GM18867 (cell line): ENCODE results near the gene ROR1.
"Not testable (repeated sequence)": the region's sequence is repeated elsewhere in the genome, so short reads cannot be mapped to it uniquely, and the experiment has no call there.

ENCODE experiments used
- ATAC-seq: cut with Tn5 transposase; IDR thresholded peaks from one replicate; pipeline ENCODE4 v1.9.1; 2021; ENCODE audit warnings: mild to moderate bottlenecking, moderate library complexity; ENCODE audit not compliant: unreplicated experiment

The ROR1 gene

GRCh38 chr1:63758791-63759190 is 15.0 kb upstream of the ROR1 start:
- no peak for ATAC-seq

GRCh38 chr1:63759778-63760177 is 14.0 kb upstream of the ROR1 start:
- ATAC-seq: no peak

GRCh38 chr1:63770381-63770780 is 3.4 kb upstream of the ROR1 start:
- ATAC-seq: no peak

- ATAC-seq: no peak
These were observed 1.6 kb upstream of the ROR1 start for GRCh38 chr1:63772201-63772600.

DNA sequence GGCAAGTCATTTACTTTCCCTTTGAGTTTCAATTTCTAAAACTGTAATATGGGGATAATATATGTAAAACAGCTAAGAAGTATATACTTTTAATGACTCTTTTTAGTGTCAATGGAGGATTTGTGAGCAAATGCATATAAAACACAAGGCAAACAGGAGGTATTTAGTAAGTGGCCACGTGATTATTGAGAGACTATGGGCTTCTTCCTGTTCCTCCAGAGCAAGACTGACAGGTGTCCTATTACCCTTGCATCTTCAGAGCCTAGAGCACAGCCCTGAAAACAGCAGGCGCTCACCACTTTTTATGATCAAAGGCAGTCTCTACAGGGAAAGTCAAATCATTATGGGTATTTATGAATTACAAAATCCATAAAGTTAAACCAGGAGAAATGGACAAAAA is 941 bp upstream of the ROR1 start:
- ATAC-seq: no peak

DNA sequence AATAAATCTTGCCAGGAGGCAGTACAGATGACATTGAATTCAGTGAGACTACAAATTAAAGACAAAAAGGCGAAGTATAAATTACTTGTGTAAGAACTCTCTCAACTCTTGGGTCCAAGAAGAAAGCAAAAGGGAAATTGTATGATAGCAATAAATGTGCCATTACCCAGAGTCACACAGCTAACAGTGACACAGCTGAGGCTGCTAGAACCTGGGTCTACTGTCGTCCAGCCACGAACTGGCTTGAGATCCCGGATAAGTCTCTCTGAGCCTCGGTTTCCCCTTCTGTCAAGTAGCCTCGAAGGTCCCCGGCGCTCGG is 362 bp upstream of the ROR1 start:
- peak; percentile 25 for ATAC-seq

- no peak for ATAC-seq
These were observed 1.0 kb downstream of the ROR1 start for GRCh38 chr1:63774617-63775417.

DNA sequence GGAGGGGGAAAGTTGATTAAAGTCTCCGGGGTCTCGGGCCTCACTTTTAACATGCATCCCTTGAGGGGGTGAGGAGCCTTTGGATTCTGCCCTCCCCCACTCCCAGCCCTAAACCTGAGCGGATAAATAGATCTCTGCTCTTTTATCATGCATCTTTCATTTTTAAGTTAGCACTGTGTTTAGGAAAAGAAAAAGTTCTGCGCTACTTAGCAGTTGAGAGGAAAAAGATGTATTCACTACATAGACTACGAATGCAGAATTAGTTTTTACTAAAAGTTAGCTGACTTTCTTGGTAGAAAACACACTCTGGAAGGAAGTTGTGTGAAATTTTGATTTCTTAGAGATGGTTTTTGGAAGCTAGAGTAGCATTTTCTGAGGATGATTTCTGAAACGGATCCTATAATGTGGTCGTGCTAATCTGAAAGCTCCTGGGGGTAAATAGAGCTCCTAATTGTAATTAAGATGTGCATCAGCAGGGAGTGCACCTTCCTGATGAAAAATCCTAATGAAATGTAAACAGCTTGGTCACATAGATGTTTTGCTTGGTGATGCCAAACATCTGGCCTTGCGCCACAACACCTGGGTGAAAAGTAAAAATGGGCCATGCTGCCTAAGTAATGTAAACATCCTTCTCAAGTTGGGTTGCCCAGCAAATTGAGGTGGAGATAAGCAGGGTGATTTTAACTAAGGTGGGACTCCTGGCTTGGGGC is 1.8 kb downstream of the ROR1 start:
- ATAC-seq: no peak

DNA sequence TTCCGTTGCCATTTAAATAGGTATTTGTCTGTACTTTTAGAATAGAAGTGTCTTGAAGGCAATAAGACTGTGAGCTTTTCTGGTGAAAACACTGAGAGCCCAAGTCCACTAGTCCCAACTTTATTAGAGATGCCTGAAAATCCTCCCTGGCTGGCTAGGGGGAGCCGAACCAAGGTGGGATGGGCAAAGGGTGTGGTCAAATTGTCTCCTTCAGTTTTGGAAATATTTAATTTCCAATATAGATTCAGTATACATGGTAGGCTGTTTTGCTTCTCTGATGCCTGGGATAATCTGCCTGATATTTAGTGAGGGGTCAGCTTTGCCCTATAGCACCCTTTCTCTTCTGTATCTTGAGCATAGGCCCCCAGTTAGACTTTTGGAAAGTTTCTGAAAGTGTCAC is 3.5 kb downstream of the ROR1 start:
- ATAC-seq: no peak

- ATAC-seq: no peak
These were observed 4.4 kb downstream of the ROR1 start for GRCh38 chr1:63777965-63778880.

DNA sequence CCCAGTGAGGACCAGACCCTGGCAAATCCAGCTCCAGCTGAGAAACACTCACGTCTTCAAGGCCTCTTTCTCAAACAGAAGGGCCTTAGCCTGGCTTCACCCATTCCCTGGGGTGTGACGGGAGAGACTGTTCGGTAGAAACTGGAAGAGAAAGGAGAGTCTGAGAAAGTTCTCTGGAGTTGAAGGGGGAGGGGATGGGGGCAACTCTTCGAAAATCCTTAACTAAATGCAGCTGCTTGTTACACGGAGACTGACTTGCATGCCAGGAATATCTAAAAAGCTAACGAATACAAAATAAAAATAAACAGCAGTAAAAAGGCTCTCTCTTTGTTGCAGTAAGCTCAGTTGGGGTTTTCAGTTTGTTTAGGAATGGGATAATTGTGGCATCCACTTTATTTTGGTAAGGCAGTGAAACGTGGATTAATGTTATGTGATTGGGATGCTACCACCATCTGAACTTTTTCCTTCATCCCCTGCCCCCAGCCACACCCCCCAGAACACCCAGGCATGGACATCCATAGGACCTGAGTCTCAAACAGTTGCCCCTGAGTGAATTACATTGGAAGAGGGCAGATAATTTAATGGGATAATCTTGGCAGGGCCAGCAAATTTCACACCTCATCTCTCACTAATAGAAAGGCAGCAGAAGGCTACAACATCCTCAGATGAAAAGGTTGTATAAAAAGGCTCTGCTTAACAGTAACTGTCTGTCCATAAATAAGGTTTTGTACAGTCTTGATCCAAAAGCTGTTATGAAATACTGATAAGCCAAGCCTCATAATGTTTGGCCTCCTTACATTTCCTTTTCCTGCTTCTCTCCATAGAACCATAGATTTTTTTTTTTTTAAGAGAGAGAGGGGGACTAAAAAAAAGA is 5.8 kb downstream of the ROR1 start:
- ATAC-seq: no peak

- no peak for ATAC-seq
These were observed 6.7 kb downstream of the ROR1 start for GRCh38 chr1:63780565-63780964.

GRCh38 chr1:63782982-63783381 is 9.2 kb downstream of the ROR1 start:
- no peak for ATAC-seq

GRCh38 chr1:63784083-63784482 is 10.3 kb downstream of the ROR1 start:
- ATAC-seq: no peak

- ATAC-seq: no peak
These were observed 10.9 kb downstream of the ROR1 start for GRCh38 chr1:63784489-63785390.

- not testable (repeated sequence) for ATAC-seq
These were observed 13.5 kb downstream of the ROR1 start for GRCh38 chr1:63787270-63787669.

- ATAC-seq: no peak
These were observed 14.1 kb downstream of the ROR1 start for GRCh38 chr1:63787875-63788274.

DNA sequence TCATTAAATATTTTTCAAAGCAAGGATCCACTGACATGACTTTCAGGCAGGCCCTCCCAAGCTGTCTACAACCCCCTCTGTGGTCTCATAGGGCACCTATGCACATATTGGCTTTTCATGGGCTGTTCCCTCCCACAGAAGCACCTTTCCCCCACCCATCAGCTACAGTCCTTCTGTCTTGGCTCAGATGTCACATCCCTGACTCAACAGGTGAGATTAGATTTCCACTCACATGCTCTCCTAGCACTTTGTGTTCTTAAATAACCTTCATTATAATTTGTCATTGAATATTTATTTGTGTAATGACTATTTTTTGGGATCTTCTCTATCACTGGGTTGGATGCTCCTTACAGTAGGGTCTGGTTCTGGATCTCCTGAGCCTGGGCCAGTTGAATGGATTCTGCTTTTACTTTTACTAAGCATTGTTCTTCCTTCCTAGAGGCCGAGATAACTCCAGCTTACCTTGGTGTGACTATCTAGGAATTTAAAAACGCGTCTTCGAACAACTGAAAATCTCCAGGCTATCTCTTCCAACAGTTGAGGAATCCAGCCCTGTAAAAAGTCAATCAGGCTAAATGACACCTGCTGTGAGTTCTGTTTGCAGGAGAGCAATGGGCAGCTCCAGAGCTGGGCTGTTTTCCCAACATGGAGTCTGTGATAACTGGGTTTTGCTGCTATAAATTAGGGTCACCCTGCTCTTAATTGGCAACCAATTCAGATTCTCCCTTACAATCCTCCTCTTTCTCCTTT is 16.2 kb downstream of the ROR1 start:
- no peak for ATAC-seq

DNA sequence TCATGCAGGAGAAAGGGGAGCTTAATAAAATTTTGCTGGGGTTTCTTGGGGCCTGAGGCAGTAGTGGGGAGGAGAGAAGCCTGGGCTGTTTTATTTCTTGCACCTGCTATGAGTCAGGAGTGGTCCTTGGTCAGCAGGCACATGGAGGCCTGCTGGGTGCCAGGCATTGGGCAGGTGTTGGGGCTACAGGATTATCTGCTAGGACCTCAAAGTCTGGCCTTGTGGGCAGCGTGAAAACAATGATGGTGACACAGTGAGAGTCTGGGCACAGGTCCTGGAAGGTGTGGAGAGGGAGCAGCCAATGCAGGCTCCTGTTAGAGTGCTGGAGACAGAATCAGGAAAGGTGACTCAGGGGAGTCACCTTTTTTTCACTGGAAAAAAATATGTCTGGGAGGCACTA is 17.2 kb downstream of the ROR1 start:
- no peak for ATAC-seq
